Neuronal stem cell (in vitro differentiated cells): ENCODE results near the gene CLCNKA.
A peak's percentile ranks its signal among the peaks of the same experiment; 100 is the strongest.
"Not testable (repeated sequence)": the region's sequence is repeated elsewhere in the genome, so short reads cannot be mapped to it uniquely, and the experiment has no call there.

Source experiments
- DNase-seq: peaks from one replicate; pipeline ENCODE4 v3.0.0-alpha.2; 2013; ENCODE audit warnings: low spot score
- H2AFZ ChIP-seq: one replicate; pipeline ENCODE4 v1.6.1; 2013; ENCODE audit warnings: mild to moderate bottlenecking, low read length, inconsistent platforms
- H2AK5ac ChIP-seq: 2 replicates; pipeline ENCODE4 v1.6.1; 2013; ENCODE audit warnings: low read depth, mild to moderate bottlenecking, inconsistent platforms, low read length, moderate library complexity, mixed read lengths
- H2BK120ac ChIP-seq: 2 replicates; pipeline ENCODE4 v1.6.1; 2013; ENCODE audit warnings: low read depth, mild to moderate bottlenecking, inconsistent platforms, low read length, moderate library complexity, mixed read lengths
- H2BK12ac ChIP-seq: one replicate; pipeline ENCODE4 v1.6.1; 2013; ENCODE audit warnings: low read length, inconsistent platforms
- H2BK15ac ChIP-seq: 2 replicates; pipeline ENCODE4 v1.6.1; 2013; ENCODE audit warnings: mild to moderate bottlenecking, low read length, inconsistent platforms, mixed read lengths
- H2BK5ac ChIP-seq: one replicate; pipeline ENCODE4 v1.6.1; 2013; ENCODE audit warnings: inconsistent platforms, mild to moderate bottlenecking, low read length, moderate library complexity
- H3K14ac ChIP-seq: one replicate; pipeline ENCODE4 v1.6.1; 2013; ENCODE audit warnings: low read length, inconsistent platforms
- H3K18ac ChIP-seq: 2 replicates; pipeline ENCODE4 v1.6.1; 2013; ENCODE audit warnings: low read length, inconsistent platforms
- H3K23ac ChIP-seq: 2 replicates; pipeline ENCODE4 v1.6.1; 2013; ENCODE audit warnings: low read depth, mild to moderate bottlenecking, mixed read lengths, low read length, inconsistent platforms; ENCODE audit not compliant: poor library complexity
- H3K27ac ChIP-seq: replicated peaks from 3 replicates; pipeline ENCODE4 v1.5.1; 2013; ENCODE audit warnings: low read length, inconsistent platforms
- H3K27me3 ChIP-seq, 3 experiments: 2 replicates each; pipeline ENCODE4 v1.6.1; 2013; ENCODE audit warnings: low read length in 3 of 3, mild to moderate bottlenecking in 2 of 3, inconsistent platforms in 1 of 3, low read depth in 1 of 3, mixed read lengths in 1 of 3, moderate library complexity in 1 of 3; ENCODE audit not compliant: control insufficient read depth in 3 of 3, insufficient read depth in 3 of 3
- H3K36me3 ChIP-seq, 2 donors: replicated peaks in 1 of 2; 2 replicates each; pipeline ENCODE4 v1.6.1; 2013; ENCODE audit warnings: low read length in 2 of 2; ENCODE audit not compliant: control insufficient read depth in 2 of 2, insufficient read depth in 2 of 2
- H3K4ac ChIP-seq: 2 replicates; pipeline ENCODE4 v1.6.1; 2013; ENCODE audit warnings: inconsistent platforms, mild to moderate bottlenecking, low read length, moderate library complexity
- H3K4me1 ChIP-seq, 2 donors: 1 replicate in 1 of 2; 2 replicates in 1 of 2; pipeline ENCODE4 v1.6.1; 2013; ENCODE audit warnings: low read length in 2 of 2, low read depth in 1 of 2; ENCODE audit not compliant: control insufficient read depth in 2 of 2, insufficient read depth in 1 of 2
- H3K4me2 ChIP-seq: one replicate; pipeline ENCODE4 v1.6.1; 2013; ENCODE audit warnings: mild to moderate bottlenecking, low read length, inconsistent platforms; ENCODE audit not compliant: insufficient read depth, poor library complexity, severe bottlenecking
- H3K4me3 ChIP-seq, 2 donors: 2 replicates each; pipeline ENCODE4 v1.5.1; 2013; ENCODE audit warnings: low read length in 2 of 2, mild to moderate bottlenecking in 2 of 2, inconsistent platforms in 1 of 2, moderate library complexity in 1 of 2
- H3K79me1 ChIP-seq: one replicate; pipeline ENCODE4 v1.6.1; 2013; ENCODE audit warnings: low read depth, mild to moderate bottlenecking, inconsistent platforms, low read length, moderate library complexity
- H3K9ac ChIP-seq: one replicate; pipeline ENCODE4 v1.6.1; 2013; ENCODE audit warnings: mild to moderate bottlenecking, low read depth, low read length, inconsistent platforms; ENCODE audit not compliant: poor library complexity
- H3K9me3 ChIP-seq, 2 donors: replicated peaks in 1 of 2; 2 replicates each; pipeline versions ENCODE3 to v1.6.1; 2013; ENCODE audit warnings: low read length in 2 of 2, mild to moderate bottlenecking in 2 of 2, inconsistent platforms in 1 of 2, low read depth in 1 of 2, mixed read lengths in 1 of 2, moderate library complexity in 1 of 2; ENCODE audit not compliant: control insufficient read depth in 2 of 2, insufficient read depth in 1 of 2
- H4K8ac ChIP-seq: one replicate; pipeline ENCODE4 v1.6.1; 2013; ENCODE audit warnings: low read depth, mild to moderate bottlenecking, inconsistent platforms, low read length, moderate library complexity
- H4K91ac ChIP-seq: one replicate; pipeline ENCODE4 v1.6.1; 2013; ENCODE audit warnings: low read length, low read depth, mild to moderate bottlenecking, inconsistent platforms; ENCODE audit not compliant: poor library complexity
- WGBS, 2 donors: extraction: QIAGEN DNeasy Blood & Tissue Kit; methylation state at CpG; one replicate each; pipeline ENCODE4 v1.1.7; 2013; ENCODE audit warnings: missing lambda C conversion rate in 2 of 2, mixed read lengths in 1 of 2; ENCODE audit not compliant: insufficient read length in 2 of 2, insufficient replicate concordance in 1 of 2; ENCODE audit errors: extremely low coverage in 2 of 2; 5-methylcytosine and 5-hydroxymethylcytosine counted together

The CLCNKA gene

DNA sequence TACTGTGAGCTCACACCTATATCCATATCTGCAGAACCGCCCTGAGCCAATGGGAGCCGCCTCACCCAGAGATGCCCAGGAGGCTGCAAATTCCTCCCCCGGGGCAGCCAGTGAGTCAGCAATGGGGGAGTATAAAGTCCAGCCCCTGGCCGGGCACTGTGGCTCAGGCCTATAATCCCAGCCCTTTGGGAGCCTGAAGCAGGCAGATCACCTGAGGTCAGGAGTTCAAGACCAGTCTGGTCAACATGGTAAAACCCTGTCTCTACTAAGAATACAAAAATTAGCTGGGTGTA lies 16.7 kb downstream of the CLCNKA start:
- H2BK5ac ChIP-seq: no peak overlapping the region
- H2BK120ac ChIP-seq: no peak overlapping the region
- no CpG with 5 or more reads among the region's 4 CpGs for WGBS, 2 donors
- no peaks in the 10 kb centered on the region for H3K79me1 ChIP-seq
- no peak overlapping the region for H4K8ac ChIP-seq
- peaks cover 0 to 49% (median 0%) of the 10 kb centered on the region in 3 experiments for H3K27me3 ChIP-seq
- no peak for DNase-seq
- no peaks in the 10 kb centered on the region for H3K36me3 ChIP-seq
- no peak overlapping the region for H3K9ac ChIP-seq
- H3K4me2 ChIP-seq: no peak overlapping the region
- peak overlapping the region; percentile 13 for H3K18ac ChIP-seq
- no peak overlapping the region for H3K27ac ChIP-seq
- no peak overlapping the region for H3K4me3 ChIP-seq
- no peak overlapping the region for H3K14ac ChIP-seq
- H3K23ac ChIP-seq: no peak overlapping the region
- no peak overlapping the region for H2AFZ ChIP-seq
- no peaks in the 10 kb centered on the region for H3K4me1 ChIP-seq
- no peak overlapping the region for H2BK12ac ChIP-seq
- H2AK5ac ChIP-seq: no peak overlapping the region
- no peak overlapping the region for H4K91ac ChIP-seq
- H2BK15ac ChIP-seq: no peak overlapping the region
- no peaks in the 10 kb centered on the region for H3K9me3 ChIP-seq
- no peak overlapping the region for H3K4ac ChIP-seq

- DNase-seq, H4K8ac ChIP-seq, H2AK5ac ChIP-seq, H2BK120ac ChIP-seq, H3K9me3 ChIP-seq, H4K91ac ChIP-seq, H3K14ac ChIP-seq, H3K4ac ChIP-seq, H3K36me3 ChIP-seq, H2BK15ac ChIP-seq, H2BK12ac ChIP-seq, H3K27ac ChIP-seq, H3K4me2 ChIP-seq, H3K4me3 ChIP-seq, H3K4me1 ChIP-seq, H2BK5ac ChIP-seq, H3K9ac ChIP-seq, H3K23ac ChIP-seq, H3K79me1 ChIP-seq, H2AFZ ChIP-seq: not testable (repeated sequence)
- WGBS, 2 donors: no CpG with 5 or more reads among the region's 8 CpGs
- Histone ChIP-seq H3K18ac (peak overlapping the region; percentile 48), H3K27me3 (peaks cover 0 to 61% (median 0%) of the 10 kb centered on the region in 3 experiments)
Measured at GRCh38 chr1:16039871-16040270, 18.0 kb downstream of the CLCNKA start.

- Histone ChIP-seq H2BK12ac (peak overlapping the region; percentile 58), H3K4me2 (no peak overlapping the region), H2AFZ (no peak overlapping the region), H3K4me1 (no peaks in the 10 kb centered on the region), H3K23ac (no peak overlapping the region), H3K9me3 (no peaks in the 10 kb centered on the region), H3K18ac (peak overlapping the region; percentile 15), H3K14ac (no peak overlapping the region), H2BK15ac (no peak overlapping the region), H3K27ac (no peak overlapping the region), H4K91ac (no peak overlapping the region), H3K36me3 (no peaks in the 10 kb centered on the region), H4K8ac (no peak overlapping the region), H3K4ac (no peak overlapping the region), H3K4me3 (no peak overlapping the region), H2BK120ac (no peak overlapping the region), H2BK5ac (peak overlapping the region; percentile 53), H3K9ac (no peak overlapping the region), H2AK5ac (peak overlapping the region; percentile 37), H3K27me3 (peaks cover 0 to 61% (median 0%) of the 10 kb centered on the region in 3 experiments), H3K79me1 (no peaks in the 10 kb centered on the region)
- WGBS, 2 donors: no CpG with 5 or more reads among the region's 8 CpGs
- no peak for DNase-seq
Measured at GRCh38 chr1:16041200-16041599, 19.4 kb downstream of the CLCNKA start.

GRCh38 chr1:16042096-16042495 lies 20.3 kb downstream of the CLCNKA start:
- Histone ChIP-seq H3K9me3 (no peaks in the 10 kb centered on the region), H2BK15ac (peak overlapping the region; percentile 81), H2AK5ac (peak overlapping the region; percentile 40), H4K91ac (no peak overlapping the region), H2BK120ac (no peak overlapping the region), H3K9ac (no peak overlapping the region), H3K18ac (no peak overlapping the region), H3K27ac (no peak overlapping the region), H3K4me3 (no peak overlapping the region), H3K4me1 (no peaks in the 10 kb centered on the region), H2BK5ac (peak overlapping the region; percentile 53), H4K8ac (no peak overlapping the region), H2AFZ (no peak overlapping the region), H3K4me2 (no peak overlapping the region), H3K14ac (peak overlapping the region; percentile 82), H2BK12ac (no peak overlapping the region), H3K23ac (peak overlapping the region; percentile 65), H3K4ac (no peak overlapping the region), H3K27me3 (peaks cover 0 to 65% (median 0%) of the 10 kb centered on the region in 3 experiments), H3K36me3 (no peaks in the 10 kb centered on the region), H3K79me1 (no peaks in the 10 kb centered on the region)
- DNase-seq: no peak
- no CpG with 5 or more reads among the region's 9 CpGs for WGBS, 2 donors
